Germinal center (tissue), 1 donor: ENCODE results near the gene UBE2S.
A peak's percentile ranks its signal among the peaks of the same experiment; 100 is the strongest.

Experiments used
- DNase-seq: peaks from one replicate; pipeline ENCODE4 v3.0.0; 2012; ENCODE audit warnings: mixed read lengths, low spot score

Gene UBE2S

GRCh38 chr19:55362174-55362989, 45.2 kb downstream of the UBE2S start:
- DNase-seq, result no peak

GRCh38 chr19:55360902-55361301, 46.7 kb downstream of the UBE2S start:
- no peak for DNase-seq

- no peak for DNase-seq
These were observed 48.4 kb downstream of the UBE2S start for GRCh38 chr19:55358943-55359908.

- no peak for DNase-seq
These were observed 49.1 kb downstream of the UBE2S start for GRCh38 chr19:55358493-55358892.

GRCh38 chr19:55355213-55355821, 52.3 kb downstream of the UBE2S start:
- DNase-seq, result no peak

- DNase-seq, result no peak
These were observed 52.8 kb downstream of the UBE2S start, which contains the start of gene COX6B2 for GRCh38 chr19:55354698-55355212. COX6B2 (minus strand) TSS chr19:55354719; CDS start chr19:55354521, 198 bp downstream.

GRCh38 chr19:55353803-55354697, 53.5 kb downstream of the UBE2S start:
- peak; percentile 87 for DNase-seq

GRCh38 chr19:55353356-55353802, 54.2 kb downstream of the UBE2S start:
- no peak for DNase-seq

- DNase-seq, result no peak
These were observed 54.9 kb downstream of the UBE2S start for GRCh38 chr19:55352549-55353145.

- DNase-seq, result no peak
These were observed 55.5 kb downstream of the UBE2S start for GRCh38 chr19:55352040-55352439.

- no peak for DNase-seq
These were observed 56.8 kb downstream of the UBE2S start for GRCh38 chr19:55350620-55351315.
